OCI-LY7 (cell line): Measurements from ENCODE around the gene SRGAP1. TPM values are rescaled to one million over a fixed set of nuclear protein-coding genes. Genes with fewer than 3 reads are reported as not detected.

Source experiments
- BruUV-seq: library from RNA; stranded (reverse); fragments of 400-500 nt; replicated peaks from 2 replicates; lab custom pipeline; 2021; lab: Mats Ljungman, UMichigan
- CTCF ChIA-PET: fragments of 300-600 bp; sonication (Branson Sonifier 250); formaldehyde crosslinking; loops from one replicate; lab custom pipeline; 2022; ENCODE audit warnings: antibody characterized with exemption; ENCODE audit not compliant: unreplicated experiment; lab: Charles Lee
- POLR2A ChIA-PET: fragments of 300-600 bp; sonication (Branson Sonifier 250); formaldehyde crosslinking; loops from one replicate; lab custom pipeline; 2022; ENCODE audit warnings: antibody characterized with exemption; lab: Charles Lee
- DNase-seq: peaks from one replicate; pipeline ENCODE4 v3.0.0-alpha.2; 2015; ENCODE audit warnings: low spot score
- H2AFZ ChIP-seq: fragments of 200-600 bp; sonication (generic), shearing (Covaris generic); 2 replicates; pipeline ENCODE4 v1.6.1; 2014; ENCODE audit warnings: mild to moderate bottlenecking, antibody characterized with exemption, low read length, moderate library complexity
- H3K27ac ChIP-seq: fragments of 200-600 bp; sonication (generic); 2 replicates; pipeline ENCODE4 v1.5.1; 2014; ENCODE audit warnings: mixed run types, low read depth, mild to moderate bottlenecking, moderate library complexity, low read length, inconsistent platforms; ENCODE audit not compliant: poor library complexity, severe bottlenecking
- H3K36me3 ChIP-seq: fragments of 200-600 bp; sonication (generic); 2 replicates; pipeline ENCODE4 v1.6.1; 2014; ENCODE audit warnings: mild to moderate bottlenecking, antibody characterized with exemption, low read length, moderate library complexity, mixed read lengths; ENCODE audit not compliant: insufficient read depth
- H3K4me1 ChIP-seq: fragments of 200-600 bp; sonication (generic); 2 replicates; pipeline ENCODE4 v1.5.1; 2014; ENCODE audit warnings: mild to moderate bottlenecking, low read length; ENCODE audit not compliant: insufficient read depth, poor library complexity, severe bottlenecking
- H3K4me2 ChIP-seq: fragments of 200-600 bp; sonication (generic); 2 replicates; pipeline ENCODE4 v1.6.1; 2014; ENCODE audit warnings: mild to moderate bottlenecking, low read length
- H3K4me3 ChIP-seq: fragments of 200-600 bp; sonication (generic); 2 replicates; pipeline ENCODE4 v1.5.1; 2014; ENCODE audit warnings: mild to moderate bottlenecking, low read depth, low read length; ENCODE audit not compliant: poor library complexity, severe bottlenecking
- H3K79me2 ChIP-seq: fragments of 200-600 bp; sonication (generic); 2 replicates; pipeline ENCODE4 v1.6.1; 2016; ENCODE audit warnings: low read depth, mild to moderate bottlenecking, low read length, moderate library complexity, mixed read lengths; ENCODE audit not compliant: insufficient read depth
- H3K9me2 ChIP-seq: fragments of 200-600 bp; sonication (generic); 2 replicates; pipeline ENCODE4 v1.6.1; 2016; ENCODE audit warnings: mild to moderate bottlenecking, low read length, mixed read lengths; ENCODE audit not compliant: insufficient read depth
- H3K9me3 ChIP-seq: fragments of 200-600 bp; sonication (generic); 2 replicates; pipeline ENCODE4 v1.6.1; 2014; ENCODE audit warnings: mild to moderate bottlenecking, mixed run types, low read length, mixed read lengths
- H4K20me1 ChIP-seq: fragments of 200-600 bp; sonication (generic); 2 replicates; pipeline ENCODE4 v1.6.1; 2014; ENCODE audit warnings: mild to moderate bottlenecking, antibody characterized with exemption, low read length, moderate library complexity, mixed read lengths; ENCODE audit not compliant: insufficient read depth
- CTCF ChIP-seq: fragments of 200-600 bp; sonication (generic); conservative IDR thresholded peaks from 2 replicates; pipeline ENCODE4 v1.5.1; 2014; ENCODE audit warnings: mild to moderate bottlenecking, antibody characterized with exemption, low read length, moderate library complexity, mixed read lengths
- EZH2phosphoT487 ChIP-seq: fragments of 200-600 bp; sonication (generic); IDR thresholded peaks from 2 replicates; pipeline ENCODE4 v1.6.1; 2018; ENCODE audit warnings: low read depth, borderline replicate concordance, mild to moderate bottlenecking, mixed run types, antibody characterized with exemption, low read length, moderate library complexity, mixed read lengths
- intact Hi-C: fragments of 100-400 bp; cut with micrococcal nuclease; formaldehyde crosslinking; loops from one replicate; pipeline ENCODE4 v1.10.0; 2022; ENCODE audit not compliant: unreplicated experiment
- total RNA-seq, 2 experiments: library from RNA; depleted of rRNA in 1 of 2; stranded (reverse); fragments of >200 nt in 1 of 2; shearing (Covaris generic) in 1 of 2; gene quantifications; 2 replicates each; pipeline ENCODE4 v1.2.3, GENCODE V29; 2014 to 2022

Gene SRGAP1
- total RNA-seq, 2 experiments from 2014 or later = 0.06 TPM; not detected in 1

GRCh38 chr12:63897931-63898330 lies 53.4 kb downstream of the SRGAP1 start:
- Histone ChIP-seq H3K4me3 (no peak overlapping the region), H3K4me1 (no peaks in the 10 kb centered on the region), H3K79me2 (no peaks in the 10 kb centered on the region), H3K9me3 (no peaks in the 10 kb centered on the region), H4K20me1 (no peaks in the 10 kb centered on the region), H3K36me3 (no peaks in the 10 kb centered on the region), H3K4me2 (no peak overlapping the region), H2AFZ (no peak overlapping the region), H3K9me2 (no peaks in the 10 kb centered on the region), H3K27ac (no peak overlapping the region)
- ChIA-PET POLR2A (interaction anchor here (0.6 kb wide), 1 partner anchor 129 kb away, joined by 3 read pairs; no protein-coding TSS in a partner anchor), CTCF (no interaction called here)
- no peak for DNase-seq
- no peak for TF ChIP-seq CTCF
- no peak for TF ChIP-seq EZH2phosphoT487
- BruUV-seq = no TSS peak
- intact Hi-C loops = no loop called here

- TF ChIP-seq EZH2phosphoT487 (no peak), CTCF (no peak)
- H3K79me2 ChIP-seq = no peaks in the 10 kb centered on the region
- no peak overlapping the region for H3K4me2 ChIP-seq
- H4K20me1 ChIP-seq = no peaks in the 10 kb centered on the region
- H2AFZ ChIP-seq = no peak overlapping the region
- no TSS peak for BruUV-seq
- no peak overlapping the region for H3K27ac ChIP-seq
- no peak overlapping the region for H3K4me3 ChIP-seq
- ChIA-PET CTCF (no interaction called here), POLR2A (interaction anchor here (0.6 to 0.7 kb wide), 2 partner anchors 10 to 641 kb away, joined by 3 to 4 read pairs; no protein-coding TSS in a partner anchor)
- no peaks in the 10 kb centered on the region for H3K9me3 ChIP-seq
- no peaks in the 10 kb centered on the region for H3K36me3 ChIP-seq
- intact Hi-C loops = no loop called here
- no peaks in the 10 kb centered on the region for H3K9me2 ChIP-seq
- H3K4me1 ChIP-seq = no peaks in the 10 kb centered on the region
- no peak for DNase-seq
Measured at GRCh38 chr12:63898764-63899337, 54.4 kb downstream of the SRGAP1 start.

GRCh38 chr12:63899396-63899795 lies 54.9 kb downstream of the SRGAP1 start:
- Histone ChIP-seq H3K36me3 (no peaks in the 10 kb centered on the region), H3K9me3 (no peaks in the 10 kb centered on the region), H2AFZ (no peak overlapping the region), H3K4me3 (no peak overlapping the region), H3K4me1 (no peaks in the 10 kb centered on the region), H3K79me2 (no peaks in the 10 kb centered on the region), H3K9me2 (no peaks in the 10 kb centered on the region), H4K20me1 (no peaks in the 10 kb centered on the region), H3K27ac (no peak overlapping the region), H3K4me2 (no peak overlapping the region)
- CTCF ChIA-PET = no interaction called here
- BruUV-seq = no TSS peak
- POLR2A ChIA-PET = interaction anchor here (0.6 to 0.7 kb wide), 2 partner anchors 407 to 641 kb away, joined by 4 read pairs; no protein-coding TSS in a partner anchor
- intact Hi-C loops = no loop called here
- no peak for TF ChIP-seq CTCF
- DNase-seq = no peak
